Choroid plexus epithelial cell (primary cell): Measurements from ENCODE around the gene PPAT.

Experiments used
- DNase-seq: peaks from one replicate; pipeline ENCODE4 v3.0.0-alpha.2; 2010; ENCODE audit warnings: low read depth
- H3K4me3 ChIP-seq: 2 replicates; pipeline ENCODE4 v1.5.1; 2011; ENCODE audit warnings: low read depth, mild to moderate bottlenecking, control low read depth, low read length, moderate library complexity
- TF ChIP-seq, protein P1 (sequence below): conservative IDR thresholded peaks from 2 replicates; pipeline ENCODE4 v1.5.1; 2011; ENCODE audit warnings: low read depth, mild to moderate bottlenecking, control low read depth, inconsistent platforms, low read length, moderate library complexity

Gene PPAT

DNA sequence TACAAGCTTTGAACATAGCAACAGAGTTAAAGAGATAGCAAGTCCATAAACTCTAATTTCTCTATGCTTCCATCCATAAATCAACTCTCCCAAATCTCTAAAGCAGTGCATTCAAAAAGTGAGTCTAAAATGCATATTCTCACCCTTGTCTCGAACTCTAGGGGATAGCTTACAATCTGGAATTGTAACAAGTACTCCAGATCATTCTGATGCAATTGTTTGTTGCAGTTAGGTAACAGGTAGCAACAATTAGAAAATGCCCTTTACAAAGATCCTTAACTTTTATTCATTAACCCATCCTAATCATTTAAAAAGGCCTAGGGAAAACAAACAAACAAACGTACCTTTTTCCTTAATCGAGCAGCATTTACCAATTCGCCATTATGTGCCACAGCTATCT, 29.3 kb downstream of the PPAT start:
- no peak overlapping the region for H3K4me3 ChIP-seq
- no peak for DNase-seq
- TF ChIP-seq, protein P1, sequence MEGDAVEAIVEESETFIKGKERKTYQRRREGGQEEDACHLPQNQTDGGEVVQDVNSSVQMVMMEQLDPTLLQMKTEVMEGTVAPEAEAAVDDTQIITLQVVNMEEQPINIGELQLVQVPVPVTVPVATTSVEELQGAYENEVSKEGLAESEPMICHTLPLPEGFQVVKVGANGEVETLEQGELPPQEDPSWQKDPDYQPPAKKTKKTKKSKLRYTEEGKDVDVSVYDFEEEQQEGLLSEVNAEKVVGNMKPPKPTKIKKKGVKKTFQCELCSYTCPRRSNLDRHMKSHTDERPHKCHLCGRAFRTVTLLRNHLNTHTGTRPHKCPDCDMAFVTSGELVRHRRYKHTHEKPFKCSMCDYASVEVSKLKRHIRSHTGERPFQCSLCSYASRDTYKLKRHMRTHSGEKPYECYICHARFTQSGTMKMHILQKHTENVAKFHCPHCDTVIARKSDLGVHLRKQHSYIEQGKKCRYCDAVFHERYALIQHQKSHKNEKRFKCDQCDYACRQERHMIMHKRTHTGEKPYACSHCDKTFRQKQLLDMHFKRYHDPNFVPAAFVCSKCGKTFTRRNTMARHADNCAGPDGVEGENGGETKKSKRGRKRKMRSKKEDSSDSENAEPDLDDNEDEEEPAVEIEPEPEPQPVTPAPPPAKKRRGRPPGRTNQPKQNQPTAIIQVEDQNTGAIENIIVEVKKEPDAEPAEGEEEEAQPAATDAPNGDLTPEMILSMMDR = no peak

DNA sequence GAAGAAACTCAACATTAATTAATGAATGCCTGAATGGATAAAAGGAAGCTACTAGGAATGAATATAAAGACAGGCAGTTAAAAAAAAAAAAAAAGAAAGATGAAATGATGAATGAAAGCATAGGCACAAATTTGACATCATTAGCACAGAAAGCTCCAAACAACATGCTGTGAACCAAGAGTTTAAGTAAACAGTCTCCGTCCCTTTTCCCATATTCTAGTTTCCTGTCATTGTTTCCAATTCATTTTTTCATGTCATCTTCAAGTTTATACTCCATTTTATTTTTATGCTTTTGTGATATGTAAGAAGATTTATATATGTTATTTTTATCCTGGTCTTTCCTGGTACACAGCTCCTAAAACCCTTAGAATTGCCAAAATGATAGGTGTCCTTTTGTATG, 30.4 kb downstream of the PPAT start:
- TF ChIP-seq, protein P1 = no peak
- DNase-seq = no peak
- H3K4me3 ChIP-seq = no peak overlapping the region

DNA sequence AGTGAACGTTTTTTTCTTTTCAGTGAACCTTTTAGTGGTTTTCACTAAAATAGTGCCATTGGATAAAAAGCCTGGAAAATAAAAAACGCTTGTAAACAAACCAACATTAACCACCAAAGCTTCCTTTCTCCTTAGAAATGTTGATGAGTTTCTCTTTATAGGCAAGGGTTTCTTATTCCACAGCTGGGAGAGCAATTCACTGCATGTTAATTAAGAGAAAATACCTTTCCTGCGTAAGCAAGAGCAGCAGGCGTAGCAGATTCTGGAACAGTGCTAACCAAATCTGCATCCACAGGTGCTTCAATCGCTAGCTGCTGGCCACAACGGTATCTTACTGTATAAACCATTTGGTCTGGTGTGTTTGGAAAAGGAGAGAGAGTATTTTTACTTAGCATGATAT, 34.9 kb downstream of the PPAT start:
- H3K4me3 ChIP-seq = no peak overlapping the region
- TF ChIP-seq, protein P1 = no peak
- no peak for DNase-seq

DNA sequence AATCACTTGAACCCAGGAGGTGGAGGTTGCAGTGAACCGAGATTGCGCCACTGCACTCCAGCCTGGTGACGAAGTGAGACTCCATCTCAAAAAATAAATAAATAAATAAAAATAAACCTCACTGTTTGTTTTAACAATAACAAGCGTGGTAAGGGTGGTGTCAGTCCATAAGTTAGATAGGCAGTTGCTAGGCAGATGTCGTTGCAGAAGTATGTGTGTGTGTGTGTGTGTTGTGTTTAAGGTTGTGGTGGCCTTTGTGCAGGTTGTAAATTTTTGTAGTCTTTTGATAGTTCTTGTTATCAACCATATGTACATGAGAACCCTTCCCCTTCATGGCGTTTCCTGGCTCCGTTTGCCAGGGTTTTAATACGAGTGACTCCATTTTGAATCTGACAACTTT, 44.1 kb downstream of the PPAT start:
- no peak for DNase-seq
- TF ChIP-seq, protein P1 = no peak
- no peak overlapping the region for H3K4me3 ChIP-seq

DNA sequence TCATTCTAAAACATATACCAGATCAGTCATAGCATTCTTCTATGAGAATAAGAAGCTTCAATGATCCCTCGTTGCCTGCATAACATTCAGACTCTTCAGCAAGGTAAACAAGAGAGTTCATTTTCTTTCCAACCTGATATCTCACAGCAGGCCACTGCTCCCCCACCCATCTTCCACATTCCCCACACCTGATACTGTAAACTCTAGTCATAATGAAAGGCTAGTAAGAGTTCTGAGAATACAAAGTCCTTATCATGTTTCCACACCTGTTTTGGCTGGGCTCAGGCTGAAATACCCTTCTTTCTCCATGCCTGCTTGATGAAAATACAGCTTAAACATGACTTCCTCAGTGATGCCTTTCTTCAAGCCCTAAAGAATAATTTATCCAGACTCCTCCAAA, 45.9 kb downstream of the PPAT start:
- TF ChIP-seq, protein P1 = no peak
- no peak for DNase-seq
- no peak overlapping the region for H3K4me3 ChIP-seq

DNA sequence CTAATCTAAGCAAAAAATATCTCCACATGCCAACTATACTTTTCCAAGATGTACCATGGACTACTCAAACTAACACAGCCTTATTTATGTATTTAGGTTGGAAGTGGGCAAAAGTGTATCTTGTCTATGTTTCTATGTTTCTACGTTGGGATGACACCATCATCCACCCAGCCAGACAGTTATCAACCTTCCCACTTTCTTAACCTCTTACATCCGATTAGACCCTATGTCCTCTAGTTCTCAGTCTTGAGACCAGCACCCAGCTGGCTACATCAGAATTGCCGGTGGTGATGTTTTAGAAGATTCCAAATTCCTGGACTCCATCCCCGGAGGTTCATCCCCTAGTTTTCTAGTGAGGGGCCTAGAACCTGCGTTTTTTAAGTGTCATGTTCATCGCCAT, 47.1 kb downstream of the PPAT start:
- TF ChIP-seq, protein P1 = no peak
- no peak for DNase-seq

DNA sequence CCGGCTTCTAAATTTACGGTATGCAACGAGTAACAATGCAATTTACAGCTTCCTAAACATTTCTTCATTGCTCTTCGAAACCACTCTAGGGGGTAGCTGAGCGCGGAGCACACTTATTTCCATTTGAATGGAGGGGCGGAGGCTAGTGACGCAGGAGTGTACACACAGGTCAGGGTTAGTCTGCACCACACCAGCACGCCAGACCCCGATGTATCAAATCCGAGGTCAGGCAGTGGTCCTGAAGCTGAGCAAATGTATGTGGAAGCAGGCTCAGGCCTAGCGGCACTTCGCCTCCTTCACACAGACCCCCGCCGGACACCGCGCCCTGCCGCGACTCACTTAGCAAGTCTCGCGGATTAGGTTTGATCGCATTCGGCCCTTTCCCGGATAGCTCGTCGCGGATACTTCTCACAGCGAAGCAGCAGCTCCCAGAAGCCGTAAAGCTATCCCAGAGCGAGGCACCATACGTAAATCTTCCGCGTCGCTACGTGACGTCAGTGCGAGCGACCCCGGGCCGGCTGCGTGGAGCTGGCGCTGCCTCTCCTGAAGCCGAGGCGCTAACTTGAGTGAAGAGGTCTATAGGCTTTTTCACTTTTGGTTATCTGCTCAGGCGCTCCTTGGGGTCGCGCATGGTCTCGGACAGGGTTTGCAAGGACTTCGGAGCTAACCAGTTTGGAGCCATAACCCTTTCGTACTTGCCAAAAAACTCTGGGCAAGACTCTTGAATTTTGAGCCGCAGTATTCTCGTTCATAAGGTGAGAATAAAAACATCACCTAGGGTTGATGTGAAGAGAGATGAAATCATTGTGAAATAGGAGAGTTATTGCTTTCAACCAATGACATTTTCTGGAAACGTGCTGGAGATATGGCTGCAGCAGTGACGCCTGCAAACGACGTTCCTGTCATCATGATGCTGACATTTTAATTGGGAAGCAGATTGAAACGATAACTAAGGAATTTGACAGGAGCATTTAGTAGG, 48.1 kb downstream of the PPAT start, which contains the start of gene AASDH:
AASDH (minus strand) TSS at position 469 of the 979 bp plus-strand sequence. CDS start 3,192 bp downstream, outside the sequence.
- H3K4me3 ChIP-seq = peak within 1 kb of the TSS; percentile 71
- TF ChIP-seq, protein P1 = no peak
- DNase-seq = peak; percentile 97

More for the DNA sequence above, 47.1 kb downstream of the PPAT start:
- H3K4me3 ChIP-seq = peak overlapping the region; percentile 71
